Cerebellar cortex (tissue), 1 donor: ENCODE measurements around the gene C13orf46.

Source experiments
- DNase-seq: peaks from one replicate; pipeline ENCODE4 v3.0.0-alpha.2; 2015; ENCODE audit warnings: low spot score

C13orf46 gene

GRCh38 chr13:114009590-114010400 lies 35.9 kb upstream of the C13orf46 start:
- DNase-seq, result no peak

- DNase-seq, result no peak
These were observed 35.2 kb upstream of the C13orf46 start for GRCh38 chr13:114008964-114009589.

GRCh38 chr13:114007566-114007965 lies 33.7 kb upstream of the C13orf46 start:
- no peak for DNase-seq

GRCh38 chr13:114005206-114005724 lies 31.4 kb upstream of the C13orf46 start:
- no peak for DNase-seq

- DNase-seq, result no peak
These were observed 30.7 kb upstream of the C13orf46 start for GRCh38 chr13:114004420-114005205.

GRCh38 chr13:114002771-114003321 lies 29.0 kb upstream of the C13orf46 start:
- no peak for DNase-seq

- no peak for DNase-seq
These were observed 28.2 kb upstream of the C13orf46 start for GRCh38 chr13:114002009-114002544.

GRCh38 chr13:114001331-114002008 lies 27.6 kb upstream of the C13orf46 start:
- no peak for DNase-seq

GRCh38 chr13:114000151-114001040 lies 26.5 kb upstream of the C13orf46 start:
- no peak for DNase-seq

- DNase-seq, result no peak
These were observed 25.7 kb upstream of the C13orf46 start for GRCh38 chr13:113999618-113999910.

GRCh38 chr13:113998781-113999617 lies 25.1 kb upstream of the C13orf46 start:
- no peak for DNase-seq

GRCh38 chr13:113997845-113998751 lies 24.2 kb upstream of the C13orf46 start:
- no peak for DNase-seq

GRCh38 chr13:113996912-113997745 lies 23.3 kb upstream of the C13orf46 start:
- DNase-seq, result no peak

- no peak for DNase-seq
These were observed 22.4 kb upstream of the C13orf46 start for GRCh38 chr13:113996081-113996911.

GRCh38 chr13:113995051-113995601 lies 21.2 kb upstream of the C13orf46 start:
- DNase-seq, result no peak

- no peak for DNase-seq
These were observed 18.6 kb upstream of the C13orf46 start for GRCh38 chr13:113992276-113993005.
